ENCODE data around the gene DNM1L. TPM values are rescaled to one million over a fixed set of nuclear protein-coding genes. Genes with fewer than 3 reads are reported as not detected.

DNM1L gene
- polyA plus RNA-seq, 2 of the 4 experiments (the other 2 are of a cell fraction) = 67.0 to 121 TPM

DNA sequence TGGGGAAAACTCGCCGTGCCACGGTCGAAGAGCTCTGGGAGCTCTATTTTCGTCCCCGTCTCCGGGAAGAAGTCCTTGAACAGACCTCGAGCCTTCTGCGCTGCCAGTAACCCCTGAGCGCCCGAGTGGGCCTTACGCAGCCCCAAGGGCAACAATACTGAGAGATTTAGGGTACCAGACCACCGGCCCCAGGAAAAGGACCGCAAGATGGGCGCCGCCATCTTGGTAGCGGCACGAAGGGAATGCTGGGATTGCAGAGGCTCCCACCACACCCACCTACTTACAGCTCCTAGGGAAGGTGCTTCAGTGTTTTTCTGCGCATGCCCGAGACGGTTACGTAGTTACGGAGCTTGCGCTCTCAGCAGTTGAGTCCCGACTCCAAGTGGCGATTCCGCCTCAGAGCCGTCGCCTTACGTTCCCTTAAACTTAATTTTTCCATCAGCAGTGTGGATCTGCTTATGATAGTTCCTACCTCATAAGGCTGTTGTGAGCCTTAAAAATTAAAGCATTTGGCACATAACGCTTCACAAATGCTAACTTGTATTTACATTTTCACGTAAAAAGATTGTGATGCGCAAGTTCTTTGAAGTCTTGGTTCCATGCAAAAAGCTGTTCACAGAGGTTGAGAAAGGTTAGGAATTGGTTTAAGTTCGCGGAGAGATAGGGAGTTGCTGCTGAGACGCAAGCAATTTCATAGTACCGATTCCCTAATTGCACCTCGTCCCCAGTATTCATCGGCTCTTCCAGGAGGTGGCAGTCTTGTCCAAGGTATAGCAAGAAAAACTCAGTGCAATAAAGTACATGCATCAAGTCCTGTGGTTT, 76.8 kb downstream of the DNM1L start, which contains the start of gene YARS2:
Gene YARS2 (minus strand): TSS at position 244 of the 822 bp plus-strand sequence. CDS start 23 bp downstream, at position 221.
- Histone ChIP-seq H3K4me3 (peak within 1 kb of the TSS; percentile 70), H3K4me1 (peaks cover 13% of the 10 kb centered on the region), H3K4me2 (peak within 1 kb of the TSS; percentile 96), H3K9me3 (no peaks in the 10 kb centered on the region), H3K27ac (peak within 1 kb of the TSS; percentile 96)
- WGBS (ENCODE audit: missing lambda C conversion rate) = 1% methylated on average over 38 of the region's 39 CpGs
- POLR2A ChIA-PET = interaction anchor here (0.5 to 2.6 kb wide), 12 partner anchors 9 to 1266 kb away, joined by 3 to 38 read pairs (median 4); partner anchors contain the start of genes ALG10, DNM1L and PKP2
- DNase-seq (ENCODE audit: low read depth in 1 of 2, low spot score in 1 of 2) = peak; percentile 79 to 99
- CTCF ChIA-PET = interaction anchor here (0.6 to 4.8 kb wide), 69 partner anchors 9 to 1432 kb away, joined by 3 to 78 read pairs (median 4); partner anchors contain the start of genes ALG10, FGD4 and PKP2
- FAIRE-seq = peak; percentile 94
- ATAC-seq = peak; percentile 92 to 98
- TF ChIP-seq MYC (IDR thresholded peaks at IDR 0.05; ENCODE audit: borderline replicate concordance, low read length) (0 out of 2 replicates have a peak, but pooled peaks have one; percentile 6), PHF8 (IDR thresholded peaks at IDR 0.05; ENCODE audit: borderline replicate concordance, low read depth) (peak; percentile 98), RAD21 (conservative IDR thresholded peaks at IDR 0.05 in 1 of 2, IDR thresholded peaks at IDR 0.05 in 1 of 2) (peak; percentile 97 to 99), SMC3 (IDR thresholded peaks at IDR 0.05) (peak; percentile 94), ZC3H11A (IDR thresholded peaks at IDR 0.05) (no peak), ZSCAN20 (CRISPR knock-in tag; IDR thresholded peaks at IDR 0.05) (no peak), MAZ (IDR thresholded peaks at IDR 0.05; ENCODE audit: borderline replicate concordance, low read depth, low read length) (no peak), FOSB (CRISPR knock-in tag; IDR thresholded peaks at IDR 0.05) (peak; percentile 61; the same call in 1 of the 2 replicates), CHD2 (IDR thresholded peaks at IDR 0.05; ENCODE audit: low read length, partially characterized antibody) (no peak), EHF (CRISPR knock-in tag; IDR thresholded peaks at IDR 0.05) (no peak), SREBF2 (IDR thresholded peaks at IDR 0.05) (no peak), NFE2L2 (conservative IDR thresholded peaks at IDR 0.05; ENCODE audit: low read length) (0 out of 2 replicates have a peak, but pooled peaks have one; percentile 1), EHMT2 (IDR thresholded peaks at IDR 0.05; ENCODE audit: low read depth) (no peak), RFX5 (IDR thresholded peaks at IDR 0.05) (no peak), MAFK (IDR thresholded peaks at IDR 0.05; ENCODE audit: partially characterized antibody) (peak; percentile 34), HOXB13 (CRISPR knock-in tag; IDR thresholded peaks at IDR 0.05; ENCODE audit: low read depth) (no peak; the same call in 1 of the 2 replicates), HOXA7 (CRISPR knock-in tag; IDR thresholded peaks at IDR 0.05) (no peak), TFCP2L1 (CRISPR knock-in tag; IDR thresholded peaks at IDR 0.05) (no peak), KDM5A (IDR thresholded peaks at IDR 0.05) (peak; percentile 64), RCOR1 (IDR thresholded peaks at IDR 0.05; ENCODE audit: low read depth, low read length) (no peak), POLR2A (IDR thresholded peaks at IDR 0.05; ENCODE audit: low read length) (peak; percentile 95), FOSL2 (IDR thresholded peaks at IDR 0.05) (no peak), FOSL2 (CRISPR knock-in tag; IDR thresholded peaks at IDR 0.05) (no peak), CBX2 (IDR thresholded peaks at IDR 0.05; ENCODE audit: borderline replicate concordance, low read depth) (no peak), JUNB (IDR thresholded peaks at IDR 0.05) (no peak), CHD4 (IDR thresholded peaks at IDR 0.05; ENCODE audit: borderline replicate concordance) (no peak), KDM1A (IDR thresholded peaks at IDR 0.05; ENCODE audit: low read depth) (no peak), ESRRA (IDR thresholded peaks at IDR 0.05; ENCODE audit: borderline replicate concordance, low read length) (no peak), NR3C1 (IDR thresholded peaks at IDR 0.05) (no peak), POLR2AphosphoS2 (conservative IDR thresholded peaks at IDR 0.05; ENCODE audit: low read length) (no peak), BHLHE40 (IDR thresholded peaks at IDR 0.05; ENCODE audit: low read depth, low read length) (no peak), JUN (IDR thresholded peaks at IDR 0.05) (peak; percentile 61 to 73), RNF2 (IDR thresholded peaks at IDR 0.05; ENCODE audit: borderline replicate concordance, low read depth) (no peak), NPAS2 (CRISPR knock-in tag; IDR thresholded peaks at IDR 0.05; ENCODE audit: borderline replicate concordance) (no peak), ZNF302 (CRISPR knock-in tag; IDR thresholded peaks at IDR 0.05) (no peak), RARB (CRISPR knock-in tag; IDR thresholded peaks at IDR 0.05) (no peak)
- TF ChIP-seq, protein P1, sequence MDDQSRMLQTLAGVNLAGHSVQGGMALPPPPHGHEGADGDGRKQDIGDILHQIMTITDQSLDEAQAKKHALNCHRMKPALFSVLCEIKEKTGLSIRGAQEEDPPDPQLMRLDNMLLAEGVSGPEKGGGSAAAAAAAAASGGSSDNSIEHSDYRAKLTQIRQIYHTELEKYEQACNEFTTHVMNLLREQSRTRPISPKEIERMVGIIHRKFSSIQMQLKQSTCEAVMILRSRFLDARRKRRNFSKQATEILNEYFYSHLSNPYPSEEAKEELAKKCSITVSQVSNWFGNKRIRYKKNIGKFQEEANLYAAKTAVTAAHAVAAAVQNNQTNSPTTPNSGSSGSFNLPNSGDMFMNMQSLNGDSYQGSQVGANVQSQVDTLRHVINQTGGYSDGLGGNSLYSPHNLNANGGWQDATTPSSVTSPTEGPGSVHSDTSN (IDR thresholded peaks at IDR 0.05) = no peak
- TF ChIP-seq, protein P2, sequence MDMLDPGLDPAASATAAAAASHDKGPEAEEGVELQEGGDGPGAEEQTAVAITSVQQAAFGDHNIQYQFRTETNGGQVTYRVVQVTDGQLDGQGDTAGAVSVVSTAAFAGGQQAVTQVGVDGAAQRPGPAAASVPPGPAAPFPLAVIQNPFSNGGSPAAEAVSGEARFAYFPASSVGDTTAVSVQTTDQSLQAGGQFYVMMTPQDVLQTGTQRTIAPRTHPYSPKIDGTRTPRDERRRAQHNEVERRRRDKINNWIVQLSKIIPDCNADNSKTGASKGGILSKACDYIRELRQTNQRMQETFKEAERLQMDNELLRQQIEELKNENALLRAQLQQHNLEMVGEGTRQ (IDR thresholded peaks at IDR 0.05) = no peak
- TF ChIP-seq, protein P3, sequence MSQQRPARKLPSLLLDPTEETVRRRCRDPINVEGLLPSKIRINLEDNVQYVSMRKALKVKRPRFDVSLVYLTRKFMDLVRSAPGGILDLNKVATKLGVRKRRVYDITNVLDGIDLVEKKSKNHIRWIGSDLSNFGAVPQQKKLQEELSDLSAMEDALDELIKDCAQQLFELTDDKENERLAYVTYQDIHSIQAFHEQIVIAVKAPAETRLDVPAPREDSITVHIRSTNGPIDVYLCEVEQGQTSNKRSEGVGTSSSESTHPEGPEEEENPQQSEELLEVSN (IDR thresholded peaks at IDR 0.05; ENCODE audit: borderline replicate concordance, low read depth) = peak; percentile 41; the same call in 1 of the 2 replicates

Measured in A549 (cell line).